Globus pallidus (tissue), 1 donor: ENCODE data around the gene OR8K1.

Experiments used
- DNase-seq: peaks from one replicate; pipeline ENCODE4 v3.0.0-alpha.2; 2015; ENCODE audit warnings: low spot score

Gene OR8K1

GRCh38 chr11:56345739-56346138 is at the start of gene OR8K1:
Gene OR8K1 (plus strand): TSS chr11:56346039. CDS start chr11:56346039, 0 bp downstream.
- no peak for DNase-seq

GRCh38 chr11:56296898-56297297 is 48.9 kb upstream of the OR8K1 start:
- no peak for DNase-seq

DNA sequence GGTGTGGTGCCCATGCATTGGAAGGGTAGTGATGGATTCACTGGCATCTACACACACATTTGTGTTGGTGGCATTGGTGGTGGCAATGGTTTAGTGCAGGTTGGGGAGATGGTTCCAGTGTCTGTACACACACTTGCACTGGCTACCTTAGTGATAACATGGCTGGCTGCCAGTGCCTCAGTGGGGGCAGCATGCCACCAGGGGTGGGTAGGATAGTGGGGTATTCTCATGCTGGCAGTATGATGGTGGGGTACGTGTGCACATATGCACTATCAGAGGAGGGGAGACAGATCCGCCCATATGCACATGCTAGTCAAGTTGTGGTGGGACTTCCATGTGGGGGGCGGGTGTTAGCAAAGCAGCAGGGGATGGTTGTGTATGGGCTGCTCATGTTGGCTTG is 38.0 kb upstream of the OR8K1 start:
- no peak for DNase-seq

- no peak for DNase-seq
Observed at GRCh38 chr11:56314844-56315243, 31.0 kb upstream of the OR8K1 start, which contains the start of gene OR8K3. Gene OR8K3 (plus strand): TSS chr11:56315144. CDS start chr11:56318307, 3,163 bp downstream.

GRCh38 chr11:56331861-56332491 is 13.9 kb upstream of the OR8K1 start:
- no peak for DNase-seq

- DNase-seq: peak; percentile 8
Observed at GRCh38 chr11:56333156-56333555, 12.7 kb upstream of the OR8K1 start.

DNA sequence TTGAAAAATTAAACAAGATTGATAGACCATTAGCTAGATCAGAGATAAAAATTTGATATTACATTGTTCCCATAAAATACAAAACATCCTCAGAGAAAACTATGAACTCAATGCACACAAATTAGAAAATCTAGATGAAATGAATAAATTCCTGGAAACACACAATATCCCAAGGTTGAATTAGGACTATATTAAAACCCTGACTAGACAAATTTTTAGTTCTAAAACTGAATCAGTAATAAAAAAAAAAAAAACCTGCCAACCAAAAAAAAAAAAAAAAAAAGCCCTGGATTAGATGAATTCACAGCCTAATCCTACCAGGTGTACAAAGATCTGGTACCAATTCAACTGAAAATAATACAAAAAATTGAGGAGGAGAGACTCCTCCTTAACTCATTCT is 5.5 kb upstream of the OR8K1 start:
- no peak for DNase-seq

- no peak for DNase-seq
Observed at GRCh38 chr11:56353991-56354390, 8.2 kb downstream of the OR8K1 start, which contains the start of gene OR8J1. Gene OR8J1 (plus strand): TSS chr11:56354291. CDS start chr11:56360247, 5,956 bp downstream.

- DNase-seq: no peak
Observed at GRCh38 chr11:56375324-56375723, 29.5 kb downstream of the OR8K1 start, which contains the start of gene OR8U1. Gene OR8U1 (plus strand): TSS chr11:56375624. CDS start chr11:56375624, 0 bp downstream.

DNA sequence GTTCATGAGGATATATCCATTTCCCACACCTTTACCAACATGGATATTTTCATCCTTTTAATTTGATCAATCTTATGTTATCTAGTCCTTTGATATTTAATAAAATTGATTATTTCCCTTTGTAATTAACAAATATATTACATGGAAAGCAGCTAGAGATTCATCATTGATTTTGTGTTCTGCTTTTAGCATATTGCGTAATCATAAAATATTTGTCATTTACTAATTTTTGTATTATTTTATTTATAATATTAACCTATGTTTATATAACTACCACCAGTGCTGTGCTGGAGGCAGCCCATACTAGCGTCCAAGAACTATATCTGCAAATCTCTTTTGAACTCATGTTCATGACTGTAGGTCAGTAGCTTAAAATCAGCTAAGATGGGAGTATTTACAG is 34.3 kb downstream of the OR8K1 start:
- DNase-seq: no peak

GRCh38 chr11:56394381-56394780 is 48.5 kb downstream of the OR8K1 start:
- no peak for DNase-seq

GRCh38 chr11:56396047-56396446 is 50.2 kb downstream of the OR8K1 start:
- no peak for DNase-seq
